ENCODE measurements around the gene LCAT. TPM values are rescaled to one million over a fixed set of nuclear protein-coding genes. Genes with fewer than 3 reads are reported as not detected.

LCAT gene
- total RNA-seq, 1 experiment from 2014 or later = 17.8 TPM

- H3K9me3 ChIP-seq (ENCODE audit: control insufficient read depth, low read depth, low read length) = no peaks in the 10 kb centered on the region
- H2BK20ac ChIP-seq (ENCODE audit: low read depth, low read length, poor library complexity, severe bottlenecking) = no peak within 1 kb of the TSS
- no peaks in the 10 kb centered on the region for H4K20me1 ChIP-seq (ENCODE audit: control insufficient read depth, insufficient read depth, insufficient read length)
- peak within 1 kb of the TSS; percentile 59 for H3K18ac ChIP-seq (ENCODE audit: insufficient read length, low read depth, low read length)
- Mint-ChIP-seq H3K27ac (peak within 1 kb of the TSS; percentile 95 to 98 (median 96); a peak in 6 of 7 replicates), H3K36me3 (ENCODE audit: insufficient read depth in 1 of 3, low read depth in 3 of 3) (no peaks in the 10 kb centered on the region), H3K4me1 (peaks cover 15 to 16% of the 10 kb centered on the region in 2 experiments), H3K4me3 (peak within 1 kb of the TSS; percentile 95 to 98), H3K27me3 (ENCODE audit: low read depth) (no peaks in the 10 kb centered on the region), H3K9me3 (no peaks in the 10 kb centered on the region)
- H3K79me2 ChIP-seq (ENCODE audit: insufficient read depth, low read length) = peaks cover 8% of the 10 kb centered on the region; the same call in 1 of the 2 replicates
- peak within 1 kb of the TSS; percentile 75 for H3K4me2 ChIP-seq (ENCODE audit: insufficient read depth, insufficient read length, low read length)
- H3K4me1 ChIP-seq (ENCODE audit: insufficient read depth, low read length) = no peaks in the 10 kb centered on the region
- no peak within 1 kb of the TSS for H3K27ac ChIP-seq (ENCODE audit: insufficient read length, low read depth, low read length)
- no peak within 1 kb of the TSS for H2BK12ac ChIP-seq (ENCODE audit: insufficient read length, low read depth, low read length)
- H2AFZ ChIP-seq (ENCODE audit: low read length) = no peak within 1 kb of the TSS
- no peak within 1 kb of the TSS for H2BK5ac ChIP-seq (ENCODE audit: insufficient read length, low read length)
- no peak within 1 kb of the TSS for H4K5ac ChIP-seq (ENCODE audit: insufficient read length, low read depth, low read length)
- H3K27me3 ChIP-seq (ENCODE audit: insufficient read depth, low read length) = no peaks in the 10 kb centered on the region
- H4K8ac ChIP-seq (replicated peaks; ENCODE audit: insufficient read length, low read depth, low read length) = no peak within 1 kb of the TSS
- H3T11ph ChIP-seq (ENCODE audit: low read length) = no peak within 1 kb of the TSS
- no peak within 1 kb of the TSS for H2BK120ac ChIP-seq (ENCODE audit: low read depth, low read length, poor library complexity, severe bottlenecking)
- no peak within 1 kb of the TSS for H2AK5ac ChIP-seq (ENCODE audit: insufficient read length, low read length)
- H3K23me2 ChIP-seq (ENCODE audit: insufficient read length, low read depth, low read length, poor library complexity, severe bottlenecking) = peaks cover 6% of the 10 kb centered on the region
- peak within 1 kb of the TSS; percentile 89 for H3K9ac ChIP-seq (ENCODE audit: extremely low read depth, insufficient read length, low read length)
- no peak for TF ChIP-seq CTCF (conservative IDR thresholded peaks at IDR 0.05)
- H3K56ac ChIP-seq (ENCODE audit: insufficient read length, low read depth, low read length) = no peak within 1 kb of the TSS
- no peak within 1 kb of the TSS for H2BK15ac ChIP-seq (ENCODE audit: low read depth, low read length)
- peak within 1 kb of the TSS; percentile 11 for H4K91ac ChIP-seq (ENCODE audit: insufficient read length, low read depth, low read length)
- no peak within 1 kb of the TSS for H3K23ac ChIP-seq (ENCODE audit: insufficient read length, low read depth, low read length)
- DNase-seq = peak; percentile 98
- H3K14ac ChIP-seq (ENCODE audit: insufficient read depth, low read length) = peak within 1 kb of the TSS; percentile 86
- peaks cover 7% of the 10 kb centered on the region for H3K79me1 ChIP-seq (ENCODE audit: insufficient read depth, low read depth, low read length, poor library complexity, severe bottlenecking)
- WGBS (ENCODE audit: extremely low coverage, insufficient read length, low lambda C conversion rate) = no CpG with 5 or more reads among the region's 90 CpGs
- H3K4ac ChIP-seq (ENCODE audit: low read depth, low read length) = no peak within 1 kb of the TSS
Observed at GRCh38 chr16:67892899-67893742, 50.8 kb downstream of the LCAT start, which contains the start of gene PSKH1. PSKH1 (plus strand) TSS chr16:67893254; CDS start chr16:67908750, 15,496 bp downstream.

All from H9 (cell line).